HCT116 (cell line): ENCODE measurements around the gene PRXL2C. TPM values are rescaled to one million over a fixed set of nuclear protein-coding genes. Genes with fewer than 3 reads are reported as not detected.
"Not testable (repeated sequence)": the region's sequence is repeated elsewhere in the genome, so short reads cannot be mapped to it uniquely, and the experiment has no call there.

Experiments
- ATAC-seq: fragments of 200-7000 bp; cut with Tn5 transposase; 2 replicates; pipeline ENCODE4 v1.9.1; 2020; ENCODE audit warnings: mild to moderate bottlenecking, moderate library complexity
- BruUV-seq: library from RNA; stranded (reverse); fragments of 400-500 nt; replicated peaks from 2 replicates; lab custom pipeline; 2021; lab: Mats Ljungman, UMichigan
- CTCF ChIA-PET: fragments of 300-600 bp; sonication (Branson Sonifier 250); formaldehyde crosslinking; loops from one replicate; lab custom pipeline; 2021; ENCODE audit warnings: antibody characterized with exemption; lab: Charles Lee
- POLR2A ChIA-PET: fragments of 300-600, 350-600 bp; sonication (Branson Sonifier 250); formaldehyde crosslinking; loops from one replicate; lab custom pipeline; 2021; ENCODE audit warnings: antibody characterized with exemption; lab: Charles Lee
- RAD21 ChIA-PET, 2 experiments: fragments of 300-600 bp; sonication (Branson Sonifier 250); formaldehyde crosslinking; loops; one replicate each; lab custom pipeline; 2023; ENCODE audit warnings: low total read pairs in 2 of 2; ENCODE audit not compliant: uncharacterized antibody in 2 of 2, unreplicated experiment in 2 of 2, low non-redundant PET in 1 of 2; lab: Charles Lee
- DNase-seq: peaks from one replicate; pipeline ENCODE4 v3.0.0-alpha.2; 2010; ENCODE audit warnings: low read depth, low spot score
- H2AFZ ChIP-seq: fragments of 200-600 bp; shearing (Covaris generic), sonication (generic); 2 replicates; pipeline ENCODE4 v1.6.1; 2017; ENCODE audit warnings: low read depth, mixed run types, mixed read lengths, antibody characterized with exemption, low read length; ENCODE audit not compliant: poor library complexity, severe bottlenecking
- H3K27ac ChIP-seq: 2 replicates; pipeline ENCODE4 v1.5.1; 2012; ENCODE audit warnings: low read depth, low read length
- H3K27me3 ChIP-seq: fragments of 200-600 bp; sonication (generic); 2 replicates; pipeline ENCODE4 v1.6.1; 2016; ENCODE audit warnings: mixed run types, low read length, mixed read lengths; ENCODE audit not compliant: insufficient read depth
- H3K36me3 ChIP-seq, 2 experiments: fragments of 200-500 bp in 1 of 2; fragments of 200-600 bp in 1 of 2; sonication (Bioruptor generic) in 1 of 2; sonication (generic) in 1 of 2; 2 replicates each; pipeline versions ENCODE4 v1.5.1 to v1.6.1; 2014 to 2016; ENCODE audit warnings: low read length in 2 of 2, inconsistent platforms in 1 of 2, mixed read lengths in 1 of 2, mixed run types in 1 of 2; ENCODE audit not compliant: insufficient read depth in 2 of 2, control insufficient read depth in 1 of 2
- H3K4me1 ChIP-seq, 2 experiments: fragments of 200-600 bp in 1 of 2; sonication (generic) in 1 of 2; 2 replicates each; pipeline versions ENCODE4 v1.5.1 to v1.6.1; 2012 to 2017; ENCODE audit warnings: low read length in 2 of 2, inconsistent platforms in 1 of 2, mild to moderate bottlenecking in 1 of 2, mixed read lengths in 1 of 2, mixed run types in 1 of 2, moderate library complexity in 1 of 2; ENCODE audit not compliant: insufficient read depth in 2 of 2, control insufficient read depth in 1 of 2
- H3K4me2 ChIP-seq: fragments of 200-600 bp; sonication (generic); 2 replicates; pipeline ENCODE4 v1.6.1; 2017; ENCODE audit warnings: mixed run types, low read length, mixed read lengths
- H3K4me3 ChIP-seq, 2 experiments: fragments of 200-600 bp in 1 of 2; sonication (generic) in 1 of 2; replicated peaks in 1 of 2; 2 replicates each; pipeline ENCODE4 v1.5.1; 2011 to 2016; ENCODE audit warnings: low read length in 2 of 2, control low read depth in 1 of 2, low read depth in 1 of 2, mild to moderate bottlenecking in 1 of 2, mixed read lengths in 1 of 2, mixed run types in 1 of 2
- H3K79me2 ChIP-seq: fragments of 200-600 bp; sonication (generic); 2 replicates; pipeline ENCODE4 v1.6.1; 2017; ENCODE audit warnings: mild to moderate bottlenecking, mixed run types, low read length, moderate library complexity, mixed read lengths; ENCODE audit not compliant: insufficient read depth
- H3K9ac ChIP-seq: fragments of 200-600 bp; sonication (generic); 2 replicates; pipeline ENCODE4 v1.6.1; 2016; ENCODE audit warnings: low read length, mixed read lengths
- H3K9me2 ChIP-seq: fragments of 200-600 bp; sonication (generic), shearing (Covaris generic); 2 replicates; pipeline ENCODE4 v1.6.1; 2017; ENCODE audit warnings: mixed run types, mild to moderate bottlenecking, moderate library complexity; ENCODE audit not compliant: insufficient read depth
- H3K9me3 ChIP-seq, 2 experiments: fragments of 200-500 bp in 1 of 2; fragments of 200-600 bp in 1 of 2; sonication (Bioruptor generic) in 1 of 2; sonication (generic) in 1 of 2; 2 replicates each; pipeline ENCODE4 v1.6.1; 2014 to 2017; ENCODE audit warnings: low read length in 2 of 2, mixed read lengths in 2 of 2, inconsistent platforms in 1 of 2, low read depth in 1 of 2, mild to moderate bottlenecking in 1 of 2, mixed run types in 1 of 2, moderate library complexity in 1 of 2; ENCODE audit not compliant: control insufficient read depth in 1 of 2, insufficient read depth in 1 of 2
- H4K20me1 ChIP-seq: fragments of 200-600 bp; sonication (generic), shearing (Covaris generic); 2 replicates; pipeline ENCODE4 v1.6.1; 2017; ENCODE audit warnings: mixed run types, mild to moderate bottlenecking, moderate library complexity; ENCODE audit not compliant: insufficient read depth
- EGR1 ChIP-seq: IDR thresholded peaks from 2 replicates; pipeline ENCODE4 v1.6.1; 2012; ENCODE audit warnings: low read depth
- ELF1 ChIP-seq: IDR thresholded peaks from 2 replicates; pipeline ENCODE4 v1.6.1; 2012; ENCODE audit warnings: low read depth, borderline replicate concordance
- SP1 ChIP-seq: IDR thresholded peaks from 2 replicates; pipeline ENCODE4 v1.6.1; 2012; ENCODE audit warnings: low read depth
- TCF7L2 ChIP-seq: IDR thresholded peaks from 2 replicates; pipeline ENCODE4 v1.7.0; 2011; ENCODE audit warnings: borderline replicate concordance, inconsistent platforms; ENCODE audit not compliant: insufficient read depth, insufficient read length; ENCODE audit errors: extremely low read depth
- ZNF274 ChIP-seq: fragments of 200-500 bp; sonication (Bioruptor generic); IDR thresholded peaks from 2 replicates; pipeline ENCODE4 v1.6.1; 2014; ENCODE audit warnings: mild to moderate bottlenecking, low read depth, low read length, inconsistent platforms
- intact Hi-C: fragments of 100-400 bp; cut with micrococcal nuclease; formaldehyde crosslinking; loops from 2 replicates; pipeline ENCODE4 v1.10.0; 2022
- total RNA-seq: library from RNA; stranded (reverse); gene quantifications from one replicate; pipeline ENCODE4 v1.2.1, GENCODE V29; 2021; ENCODE audit not compliant: unreplicated experiment
- TF ChIP-seq, protein P1 (sequence below): IDR thresholded peaks from 2 replicates; pipeline ENCODE4 v1.6.1; 2012; ENCODE audit warnings: low read depth
- TF ChIP-seq, protein P2 (sequence below): IDR thresholded peaks from 2 replicates; pipeline ENCODE4 v1.6.1; 2012

PRXL2C gene
- total RNA-seq, 1 experiment from 2014 or later, result 10.4 TPM

DNA sequence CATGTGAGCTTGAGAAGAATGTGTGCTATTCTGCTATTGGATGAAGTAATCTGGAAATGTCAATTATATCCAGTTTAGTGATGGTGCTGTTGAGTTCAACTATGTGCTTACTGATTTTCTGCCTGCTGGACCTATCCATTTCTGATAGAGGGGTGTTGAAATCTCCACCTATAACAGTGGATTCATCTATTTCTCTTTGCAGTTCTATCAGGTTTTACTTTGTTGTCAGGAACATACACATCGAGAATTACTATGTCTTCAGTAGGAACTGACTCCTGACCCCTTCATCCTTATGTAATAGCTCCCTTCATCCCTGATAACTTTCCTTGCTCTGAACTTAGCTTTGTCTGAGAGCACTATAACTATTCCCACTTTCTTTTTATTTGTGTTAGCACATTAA, 18.7 kb downstream of the PRXL2C start:
- CTCF ChIA-PET, result no interaction called here

DNA sequence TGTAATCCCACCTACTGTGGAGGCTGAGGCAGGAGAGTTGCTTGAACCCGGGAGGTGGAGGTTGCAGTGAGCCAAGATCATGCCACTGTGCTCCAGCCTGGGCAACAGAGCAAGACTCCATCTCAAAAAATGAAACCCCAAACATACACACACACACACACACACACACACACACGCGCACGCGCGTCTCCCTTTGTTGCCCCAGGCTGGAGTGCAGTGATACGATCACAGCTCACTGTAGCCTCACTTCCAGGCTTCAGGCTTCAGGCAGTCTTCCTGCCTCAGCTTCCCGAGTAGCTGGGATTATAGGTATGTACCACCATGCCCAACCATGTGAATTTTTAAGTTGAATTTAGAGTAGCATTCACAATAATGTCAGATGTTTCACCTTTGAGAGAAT, 21.5 kb downstream of the PRXL2C start:
- RAD21 ChIA-PET, POLR2A ChIA-PET, H3K27ac ChIP-seq, intact Hi-C loops, H3K4me3 ChIP-seq, H3K36me3 ChIP-seq, CTCF ChIA-PET, H3K9me3 ChIP-seq, H4K20me1 ChIP-seq, H3K4me2 ChIP-seq, ATAC-seq, BruUV-seq, H3K9me2 ChIP-seq, DNase-seq, H2AFZ ChIP-seq, H3K79me2 ChIP-seq, H3K9ac ChIP-seq, H3K27me3 ChIP-seq, H3K4me1 ChIP-seq: not testable (repeated sequence)

More for the DNA sequence above, 18.7 kb downstream of the PRXL2C start:
- Histone ChIP-seq H2AFZ (no peak overlapping the region), H3K27ac (no peak overlapping the region), H4K20me1 (no peaks in the 10 kb centered on the region)
- ChIA-PET POLR2A (no interaction called here), RAD21 (interaction anchor here in 1 of 2 experiments (0.7 kb wide), 1 partner anchor 87 kb away, joined by 3 read pairs; no protein-coding TSS in a partner anchor)
- intact Hi-C loops, result no loop called here
- TF ChIP-seq EGR1, result no peak
- TF ChIP-seq, protein P1, sequence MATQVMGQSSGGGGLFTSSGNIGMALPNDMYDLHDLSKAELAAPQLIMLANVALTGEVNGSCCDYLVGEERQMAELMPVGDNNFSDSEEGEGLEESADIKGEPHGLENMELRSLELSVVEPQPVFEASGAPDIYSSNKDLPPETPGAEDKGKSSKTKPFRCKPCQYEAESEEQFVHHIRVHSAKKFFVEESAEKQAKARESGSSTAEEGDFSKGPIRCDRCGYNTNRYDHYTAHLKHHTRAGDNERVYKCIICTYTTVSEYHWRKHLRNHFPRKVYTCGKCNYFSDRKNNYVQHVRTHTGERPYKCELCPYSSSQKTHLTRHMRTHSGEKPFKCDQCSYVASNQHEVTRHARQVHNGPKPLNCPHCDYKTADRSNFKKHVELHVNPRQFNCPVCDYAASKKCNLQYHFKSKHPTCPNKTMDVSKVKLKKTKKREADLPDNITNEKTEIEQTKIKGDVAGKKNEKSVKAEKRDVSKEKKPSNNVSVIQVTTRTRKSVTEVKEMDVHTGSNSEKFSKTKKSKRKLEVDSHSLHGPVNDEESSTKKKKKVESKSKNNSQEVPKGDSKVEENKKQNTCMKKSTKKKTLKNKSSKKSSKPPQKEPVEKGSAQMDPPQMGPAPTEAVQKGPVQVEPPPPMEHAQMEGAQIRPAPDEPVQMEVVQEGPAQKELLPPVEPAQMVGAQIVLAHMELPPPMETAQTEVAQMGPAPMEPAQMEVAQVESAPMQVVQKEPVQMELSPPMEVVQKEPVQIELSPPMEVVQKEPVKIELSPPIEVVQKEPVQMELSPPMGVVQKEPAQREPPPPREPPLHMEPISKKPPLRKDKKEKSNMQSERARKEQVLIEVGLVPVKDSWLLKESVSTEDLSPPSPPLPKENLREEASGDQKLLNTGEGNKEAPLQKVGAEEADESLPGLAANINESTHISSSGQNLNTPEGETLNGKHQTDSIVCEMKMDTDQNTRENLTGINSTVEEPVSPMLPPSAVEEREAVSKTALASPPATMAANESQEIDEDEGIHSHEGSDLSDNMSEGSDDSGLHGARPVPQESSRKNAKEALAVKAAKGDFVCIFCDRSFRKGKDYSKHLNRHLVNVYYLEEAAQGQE, result no peak
- no peak for TF ChIP-seq SP1
- TF ChIP-seq ELF1, result no peak
- TF ChIP-seq ZNF274, result no peak
- no peak for TF ChIP-seq TCF7L2
- TF ChIP-seq, protein P2, sequence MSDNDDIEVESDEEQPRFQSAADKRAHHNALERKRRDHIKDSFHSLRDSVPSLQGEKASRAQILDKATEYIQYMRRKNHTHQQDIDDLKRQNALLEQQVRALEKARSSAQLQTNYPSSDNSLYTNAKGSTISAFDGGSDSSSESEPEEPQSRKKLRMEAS, result no peak
- TF ChIP-seq, all 23 proteins: peak for 0
- ATAC-seq, result no peak
- Histone ChIP-seq H3K9me2 (no peaks in the 10 kb centered on the region), H3K36me3 (no peaks in the 10 kb centered on the region), H3K4me3 (no peak overlapping the region), H3K9me3 (no peaks in the 10 kb centered on the region), H3K4me2 (no peak overlapping the region), H3K9ac (no peak overlapping the region), H3K4me1 (no peaks in the 10 kb centered on the region), H3K79me2 (no peaks in the 10 kb centered on the region), H3K27me3 (no peaks in the 10 kb centered on the region)
- no peak for DNase-seq
- no TSS peak for BruUV-seq
